ENCODE measurements around the gene TSKU.

DNA sequence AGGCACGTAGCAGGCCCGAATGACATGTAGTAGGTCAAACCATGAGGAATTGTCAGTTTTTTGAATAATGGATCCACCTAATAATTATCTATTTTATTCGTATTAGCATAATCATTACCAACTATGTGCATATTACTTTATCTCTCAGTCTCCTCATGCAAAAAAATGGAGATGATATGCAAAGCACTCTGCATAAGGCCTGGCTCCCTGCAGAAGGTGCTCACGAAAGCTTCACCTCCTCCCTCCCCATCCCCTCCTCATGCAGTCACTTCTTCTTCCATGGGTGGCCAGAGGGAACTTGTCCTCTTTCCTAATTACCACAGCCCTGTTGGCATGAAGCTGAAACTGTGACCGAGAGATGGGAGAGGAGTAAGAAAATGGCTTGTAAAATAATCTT lies 20.8 kb upstream of the TSKU start:
- TF ChIP-seq MAFK (IDR thresholded peaks at IDR 0.05; ENCODE audit: low read length) (no peak), USF2 (CRISPR knock-in tag; IDR thresholded peaks at IDR 0.05) (no peak), POLR2A (conservative IDR thresholded peaks at IDR 0.05) (no peak), ZNF24 (IDR thresholded peaks at IDR 0.05) (no peak), EP300 (IDR thresholded peaks at IDR 0.05; ENCODE audit: low read length) (no peak), ETV1 (tag; conservative IDR thresholded peaks at IDR 0.05; ENCODE audit: low read depth) (no peak)
- TF ChIP-seq, protein P1, sequence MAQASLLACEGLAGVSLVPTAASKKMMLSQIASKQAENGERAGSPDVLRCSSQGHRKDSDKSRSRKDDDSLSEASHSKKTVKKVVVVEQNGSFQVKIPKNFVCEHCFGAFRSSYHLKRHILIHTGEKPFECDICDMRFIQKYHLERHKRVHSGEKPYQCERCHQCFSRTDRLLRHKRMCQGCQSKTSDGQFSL (CRISPR knock-in tag; IDR thresholded peaks at IDR 0.05): no peak
- TF ChIP-seq, protein P1 (tag; IDR thresholded peaks at IDR 0.05): no peak
- TF ChIP-seq, protein P2, sequence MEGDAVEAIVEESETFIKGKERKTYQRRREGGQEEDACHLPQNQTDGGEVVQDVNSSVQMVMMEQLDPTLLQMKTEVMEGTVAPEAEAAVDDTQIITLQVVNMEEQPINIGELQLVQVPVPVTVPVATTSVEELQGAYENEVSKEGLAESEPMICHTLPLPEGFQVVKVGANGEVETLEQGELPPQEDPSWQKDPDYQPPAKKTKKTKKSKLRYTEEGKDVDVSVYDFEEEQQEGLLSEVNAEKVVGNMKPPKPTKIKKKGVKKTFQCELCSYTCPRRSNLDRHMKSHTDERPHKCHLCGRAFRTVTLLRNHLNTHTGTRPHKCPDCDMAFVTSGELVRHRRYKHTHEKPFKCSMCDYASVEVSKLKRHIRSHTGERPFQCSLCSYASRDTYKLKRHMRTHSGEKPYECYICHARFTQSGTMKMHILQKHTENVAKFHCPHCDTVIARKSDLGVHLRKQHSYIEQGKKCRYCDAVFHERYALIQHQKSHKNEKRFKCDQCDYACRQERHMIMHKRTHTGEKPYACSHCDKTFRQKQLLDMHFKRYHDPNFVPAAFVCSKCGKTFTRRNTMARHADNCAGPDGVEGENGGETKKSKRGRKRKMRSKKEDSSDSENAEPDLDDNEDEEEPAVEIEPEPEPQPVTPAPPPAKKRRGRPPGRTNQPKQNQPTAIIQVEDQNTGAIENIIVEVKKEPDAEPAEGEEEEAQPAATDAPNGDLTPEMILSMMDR (IDR thresholded peaks at IDR 0.05 in 2 of 3, conservative IDR thresholded peaks at IDR 0.05 in 1 of 3; ENCODE audit: insufficient read depth in 2 of 3, low read depth in 1 of 3, low read length in 3 of 3): no peak

Measured in K562 (cell line).